Activated naive CD4-positive, alpha-beta T cell treated with anti-CD3 and anti-CD28 coated beads, Interleukin-2, amount 10 ng/mL, durations not matched to agents 7 days and 5 days (primary cell): ENCODE results near the gene MGAT5.

Experiments used
- CTCF ChIA-PET: fragments of 350-600 bp; sonication (Branson Sonifier 250); formaldehyde crosslinking; loops from one replicate; lab custom pipeline; 2021; ENCODE audit warnings: antibody characterized with exemption; lab: Charles Lee
- DNase-seq: peaks from one replicate; pipeline ENCODE4 v3.0.0-alpha.2; 2020
- H3K27ac Mint-ChIP-seq: one replicate; pipeline ENCODE4 v1.8.0; 2021; ENCODE audit warnings: mild to moderate bottlenecking, moderate library complexity, mixed read lengths
- H3K27me3 Mint-ChIP-seq: one replicate; pipeline ENCODE4 v1.8.0; 2021; ENCODE audit warnings: mild to moderate bottlenecking, mixed read lengths
- H3K36me3 Mint-ChIP-seq: one replicate; pipeline ENCODE4 v1.8.0; 2021; ENCODE audit warnings: mixed read lengths
- H3K4me1 Mint-ChIP-seq: one replicate; pipeline ENCODE4 v1.8.0; 2021; ENCODE audit warnings: mixed read lengths
- H3K4me3 Mint-ChIP-seq: one replicate; pipeline ENCODE4 v1.8.0; 2021; ENCODE audit warnings: mild to moderate bottlenecking, moderate library complexity, mixed read lengths
- H3K9me3 Mint-ChIP-seq: one replicate; pipeline ENCODE4 v1.8.0; 2021; ENCODE audit warnings: mixed read lengths

The MGAT5 gene

GRCh38 chr2:134233728-134234136 is 20.1 kb upstream of the MGAT5 start:
- peak overlapping the region; percentile 2 for H3K4me3 Mint-ChIP-seq
- no peaks in the 10 kb centered on the region for H3K27me3 Mint-ChIP-seq
- peak overlapping the region; percentile 87 for H3K27ac Mint-ChIP-seq
- no peak for DNase-seq
- H3K9me3 Mint-ChIP-seq = peaks cover 7% of the 10 kb centered on the region
- CTCF ChIA-PET = interaction anchor here (1.1 kb wide), 1 partner anchor 12 kb away, joined by 3 read pairs; no protein-coding TSS in a partner anchor
- peaks cover 13% of the 10 kb centered on the region for H3K36me3 Mint-ChIP-seq
- peaks cover 70% of the 10 kb centered on the region for H3K4me1 Mint-ChIP-seq

GRCh38 chr2:134234535-134234934 is 19.3 kb upstream of the MGAT5 start:
- no peaks in the 10 kb centered on the region for H3K27me3 Mint-ChIP-seq
- CTCF ChIA-PET = interaction anchor here (0.8 to 1.8 kb wide), 2 partner anchors 11 to 18 kb away, joined by 3 to 10 read pairs; no protein-coding TSS in a partner anchor
- DNase-seq = no peak
- H3K36me3 Mint-ChIP-seq = peaks cover 13% of the 10 kb centered on the region
- H3K4me1 Mint-ChIP-seq = peaks cover 70% of the 10 kb centered on the region
- H3K9me3 Mint-ChIP-seq = peaks cover 5% of the 10 kb centered on the region
- peak overlapping the region; percentile 64 for H3K27ac Mint-ChIP-seq
- H3K4me3 Mint-ChIP-seq = no peak overlapping the region

- CTCF ChIA-PET = interaction anchor here (1.2 to 1.8 kb wide), 2 partner anchors 10 to 119 kb away, joined by 3 to 10 read pairs; no protein-coding TSS in a partner anchor
- Mint-ChIP-seq H3K27me3 (no peaks in the 10 kb centered on the region), H3K9me3 (peaks cover 4% of the 10 kb centered on the region), H3K36me3 (peaks cover 11% of the 10 kb centered on the region), H3K4me1 (peaks cover 65% of the 10 kb centered on the region), H3K4me3 (no peak overlapping the region), H3K27ac (no peak overlapping the region)
- DNase-seq = no peak
Measured at GRCh38 chr2:134235510-134236144, 18.2 kb upstream of the MGAT5 start.

GRCh38 chr2:134238371-134238770 is 15.5 kb upstream of the MGAT5 start:
- CTCF ChIA-PET = no interaction called here
- no peak for DNase-seq
- Mint-ChIP-seq H3K4me1 (peaks cover 38% of the 10 kb centered on the region), H3K9me3 (no peaks in the 10 kb centered on the region), H3K4me3 (no peak overlapping the region), H3K36me3 (peaks cover 6% of the 10 kb centered on the region), H3K27ac (no peak overlapping the region), H3K27me3 (no peaks in the 10 kb centered on the region)

GRCh38 chr2:134240061-134240460 is 13.8 kb upstream of the MGAT5 start:
- CTCF ChIA-PET = interaction anchor here (1.5 kb wide), 1 partner anchor 12 kb away, joined by 3 read pairs; no protein-coding TSS in a partner anchor
- no peak for DNase-seq
- Mint-ChIP-seq H3K9me3 (no peaks in the 10 kb centered on the region), H3K4me1 (peaks cover 38% of the 10 kb centered on the region), H3K4me3 (no peak overlapping the region), H3K27ac (no peak overlapping the region), H3K36me3 (peaks cover 5% of the 10 kb centered on the region), H3K27me3 (no peaks in the 10 kb centered on the region)

GRCh38 chr2:134241911-134242310 is 12.0 kb upstream of the MGAT5 start:
- H3K9me3 Mint-ChIP-seq = no peaks in the 10 kb centered on the region
- peaks cover 38% of the 10 kb centered on the region for H3K4me1 Mint-ChIP-seq
- no peak for DNase-seq
- H3K36me3 Mint-ChIP-seq = no peaks in the 10 kb centered on the region
- CTCF ChIA-PET = interaction anchor here (1.3 kb wide), 1 partner anchor 12 kb away, joined by 3 read pairs; the partner anchor contains the start of gene MGAT5
- no peak overlapping the region for H3K4me3 Mint-ChIP-seq
- H3K27ac Mint-ChIP-seq = no peak overlapping the region
- H3K27me3 Mint-ChIP-seq = no peaks in the 10 kb centered on the region

- Mint-ChIP-seq H3K36me3 (no peaks in the 10 kb centered on the region), H3K27ac (no peak overlapping the region), H3K9me3 (no peaks in the 10 kb centered on the region), H3K27me3 (no peaks in the 10 kb centered on the region), H3K4me3 (no peak overlapping the region), H3K4me1 (peaks cover 48% of the 10 kb centered on the region)
- no peak for DNase-seq
- CTCF ChIA-PET = interaction anchor here (0.6 to 4.9 kb wide), 11 partner anchors 12 to 358 kb away, joined by 3 to 52 read pairs (median 3); no protein-coding TSS in a partner anchor
Measured at GRCh38 chr2:134243244-134243643, 10.6 kb upstream of the MGAT5 start.

GRCh38 chr2:134244086-134244485 is 9.8 kb upstream of the MGAT5 start:
- H3K9me3 Mint-ChIP-seq = no peaks in the 10 kb centered on the region
- no peak for DNase-seq
- H3K36me3 Mint-ChIP-seq = no peaks in the 10 kb centered on the region
- CTCF ChIA-PET = interaction anchor here (0.7 to 4.9 kb wide), 10 partner anchors 9 to 168 kb away, joined by 3 to 52 read pairs (median 3); no protein-coding TSS in a partner anchor
- no peak overlapping the region for H3K27ac Mint-ChIP-seq
- no peak overlapping the region for H3K4me3 Mint-ChIP-seq
- peaks cover 52% of the 10 kb centered on the region for H3K4me1 Mint-ChIP-seq
- no peaks in the 10 kb centered on the region for H3K27me3 Mint-ChIP-seq

- no peaks in the 10 kb centered on the region for H3K9me3 Mint-ChIP-seq
- CTCF ChIA-PET = interaction anchor here (0.9 to 4.9 kb wide), 14 partner anchors 10 to 358 kb away, joined by 3 to 52 read pairs (median 8); partner anchors contain the start of gene MGAT5
- no peaks in the 10 kb centered on the region for H3K27me3 Mint-ChIP-seq
- no peak for DNase-seq
- H3K4me1 Mint-ChIP-seq = peaks cover 57% of the 10 kb centered on the region
- H3K36me3 Mint-ChIP-seq = no peaks in the 10 kb centered on the region
- H3K4me3 Mint-ChIP-seq = no peak overlapping the region
- H3K27ac Mint-ChIP-seq = no peak overlapping the region
Measured at GRCh38 chr2:134244587-134244986, 9.3 kb upstream of the MGAT5 start.

GRCh38 chr2:134245340-134245984 is 8.4 kb upstream of the MGAT5 start:
- Mint-ChIP-seq H3K9me3 (no peaks in the 10 kb centered on the region), H3K4me3 (no peak overlapping the region), H3K27ac (peak overlapping the region; percentile 33), H3K4me1 (peaks cover 65% of the 10 kb centered on the region), H3K27me3 (no peaks in the 10 kb centered on the region), H3K36me3 (peaks cover 4% of the 10 kb centered on the region)
- peak; percentile 86 for DNase-seq
- CTCF ChIA-PET = interaction anchor here (0.7 to 4.9 kb wide), 30 partner anchors 9 to 423 kb away, joined by 3 to 52 read pairs (median 4); partner anchors contain the start of gene MGAT5

GRCh38 chr2:134246154-134246874 is 7.6 kb upstream of the MGAT5 start:
- Mint-ChIP-seq H3K27ac (no peak overlapping the region), H3K27me3 (no peaks in the 10 kb centered on the region), H3K9me3 (no peaks in the 10 kb centered on the region), H3K4me3 (peak overlapping the region; percentile 2), H3K36me3 (peaks cover 6% of the 10 kb centered on the region), H3K4me1 (peaks cover 74% of the 10 kb centered on the region)
- DNase-seq = peak; percentile 30
- CTCF ChIA-PET = interaction anchor here (0.6 to 4.9 kb wide), 29 partner anchors 8 to 422 kb away, joined by 3 to 52 read pairs (median 4); partner anchors contain the start of gene MGAT5

GRCh38 chr2:134247679-134248078 is 6.2 kb upstream of the MGAT5 start:
- CTCF ChIA-PET = interaction anchor here (1.3 kb wide), 1 partner anchor 166 kb away, joined by 3 read pairs; no protein-coding TSS in a partner anchor
- no peak overlapping the region for H3K27ac Mint-ChIP-seq
- H3K27me3 Mint-ChIP-seq = no peaks in the 10 kb centered on the region
- H3K36me3 Mint-ChIP-seq = peaks cover 11% of the 10 kb centered on the region
- DNase-seq = no peak
- no peaks in the 10 kb centered on the region for H3K9me3 Mint-ChIP-seq
- no peak overlapping the region for H3K4me3 Mint-ChIP-seq
- peaks cover 85% of the 10 kb centered on the region for H3K4me1 Mint-ChIP-seq

- CTCF ChIA-PET = interaction anchor here (0.7 kb wide), 1 partner anchor 137 kb away, joined by 3 read pairs; no protein-coding TSS in a partner anchor
- Mint-ChIP-seq H3K9me3 (no peaks in the 10 kb centered on the region), H3K4me1 (peaks cover 93% of the 10 kb centered on the region), H3K27ac (no peak overlapping the region), H3K36me3 (peaks cover 16% of the 10 kb centered on the region), H3K4me3 (no peak overlapping the region), H3K27me3 (no peaks in the 10 kb centered on the region)
- no peak for DNase-seq
Measured at GRCh38 chr2:134248913-134249312, 5.0 kb upstream of the MGAT5 start.
